Esophagus muscularis mucosa (tissue), 3 donors: ENCODE data around the gene KRTAP9-6.

ENCODE experiments used
- CTCF ChIP-seq, 3 experiments: fragments of 200-600 bp in 2 of 3; fragments of 450-650 bp in 1 of 3; sonication (generic) in 2 of 3; IDR thresholded peaks; one replicate each; pipeline ENCODE4 v1.5.1; 2017 to 2019; ENCODE audit warnings: antibody characterized with exemption in 3 of 3, mild to moderate bottlenecking in 2 of 3, moderate library complexity in 1 of 3
- POLR2A ChIP-seq: fragments of 450-650 bp; IDR thresholded peaks from one replicate; pipeline ENCODE4 v1.6.1; 2017; ENCODE audit warnings: antibody characterized with exemption, moderate library complexity, mild to moderate bottlenecking, low read depth
- POLR2AphosphoS5 ChIP-seq, 2 donors: sonication (generic); formaldehyde crosslinking; IDR thresholded peaks; one replicate each; pipeline ENCODE4 v1.6.1; 2017; ENCODE audit warnings: antibody characterized with exemption in 2 of 2

- TF ChIP-seq POLR2AphosphoS5 (IDR thresholded peaks at IDR 0.05) (no peak), CTCF (IDR thresholded peaks at IDR 0.05) (no peak), POLR2A (no peak)
Observed at GRCh38 chr17:41230094-41230493, 35.1 kb upstream of the KRTAP9-6 start.
